Thyroid gland (tissue), 4 donors: ENCODE data around the gene PREPL.

Source experiments
- CTCF ChIP-seq, 6 experiments: fragments of 200-600 bp in 3 of 6; fragments of 450-650 bp in 3 of 6; sonication (generic) in 3 of 6; IDR thresholded peaks; one replicate each; pipeline ENCODE4 v1.5.1; 2016 to 2019; ENCODE audit warnings: antibody characterized with exemption in 6 of 6, mild to moderate bottlenecking in 2 of 6, inconsistent platforms in 1 of 6, moderate library complexity in 1 of 6
- POLR2A ChIP-seq, 2 donors: fragments of 450-650 bp; IDR thresholded peaks; one replicate each; pipeline ENCODE4 v1.6.1; 2017; ENCODE audit warnings: antibody characterized with exemption in 2 of 2, mild to moderate bottlenecking in 2 of 2, moderate library complexity in 1 of 2

- TF ChIP-seq CTCF (IDR thresholded peaks at IDR 0.05), result no peak
- no peak for TF ChIP-seq POLR2A (IDR thresholded peaks at IDR 0.05)
These were observed 63.9 kb downstream of the PREPL start for GRCh38 chr2:44297431-44297830.
